Right lobe of liver (tissue), 6 donors: ENCODE data around the gene HPS1. TPM values are rescaled to one million over a fixed set of nuclear protein-coding genes. Genes with fewer than 3 reads are reported as not detected.

Experiments used
- ATAC-seq, 4 donors: fragments of 200-7000 bp; cut with Tn5 transposase; one replicate each; pipeline ENCODE4 v1.9.1; 2020; ENCODE audit warnings: mild to moderate bottlenecking in 4 of 4, moderate library complexity in 4 of 4
- DNase-seq, 3 donors: peaks; one replicate each; pipeline ENCODE4 v3.0.0-alpha.2; 2020
- H3K27ac ChIP-seq, 3 donors: fragments of 200-600 bp; one replicate each; pipeline ENCODE4 v1.8.0; 2022
- H3K27me3 ChIP-seq, 2 donors: fragments of 200-600 bp; one replicate each; pipeline ENCODE4 v1.8.0; 2022
- H3K36me3 ChIP-seq, 4 donors: fragments of 200-600 bp; sonication (generic) in 1 of 4; one replicate each; pipeline versions ENCODE4 v1.5.1 to v1.8.0; 2017 to 2022; ENCODE audit warnings: control low read depth in 1 of 4
- H3K4me1 ChIP-seq, 4 donors: fragments of 200-600 bp; sonication (generic) in 1 of 4; one replicate each; pipeline versions ENCODE4 v1.5.1 to v1.8.0; 2017 to 2022; ENCODE audit warnings: control low read depth in 1 of 4
- H3K4me3 ChIP-seq, 3 donors: fragments of 200-600 bp; one replicate each; pipeline ENCODE4 v1.8.0; 2022
- H3K9me3 ChIP-seq, 4 donors: fragments of 200-600 bp; sonication (generic) in 1 of 4; one replicate each; pipeline versions ENCODE4 v1.5.1 to v1.8.0; 2017 to 2022; ENCODE audit warnings: control low read depth in 1 of 4
- POLR2A ChIP-seq: fragments of 450-650 bp; IDR thresholded peaks from one replicate; pipeline ENCODE4 v1.6.1; 2017; ENCODE audit warnings: antibody characterized with exemption, mild to moderate bottlenecking
- WGBS: methylation state at CpG from one replicate; pipeline ENCODE4 v1.1.6; 2018; ENCODE audit warnings: low coverage, low lambda C conversion rate; ENCODE audit not compliant: insufficient coverage; ENCODE audit errors: missing lambda C conversion rate; 5-methylcytosine and 5-hydroxymethylcytosine counted together
- intact Hi-C, 2 donors: fragments of 100-400 bp; cut with DNase I; formaldehyde crosslinking; loops; one replicate each; pipeline versions ENCODE4 v1.11.2 to v1.14.1; 2022
- total RNA-seq, 6 experiments: library from RNA; depleted of rRNA in 2 of 6; stranded (reverse); fragments of >200 nt in 2 of 6; fragmentation: NEBNext Ultra II Directional in 3 of 6; extraction: Animal tissue kit (Norgen Biotek cat#: 25700) in 3 of 6; gene quantifications; one replicate each; pipeline versions ENCODE4 v1.1.0 to v1.2.4, GENCODE V29; 2016 to 2023
- TF ChIP-seq, protein P1 (sequence below), 4 donors: fragments of 200-600 bp in 3 of 4; fragments of 450-650 bp in 1 of 4; IDR thresholded peaks; one replicate each; pipeline versions ENCODE4 v1.5.1 to v1.8.0; 2016 to 2022; ENCODE audit warnings: antibody characterized with exemption in 4 of 4, mild to moderate bottlenecking in 2 of 4
- donor health status: DM: no; HTN: yes; CAD: no.
- donor health status: DM: no; HTN: no; CAD: no.
- donor health status: DM: no; HTN: no; CAD: no.
- donor health status: DM: no; HTN: yes; CAD: no.
- donor health status: DM: no; HTN: yes; CAD: no.

The HPS1 gene
- total RNA-seq, 6 experiments from 2014 or later, result 18.2 to 44.5 (median 32.0) TPM

DNA sequence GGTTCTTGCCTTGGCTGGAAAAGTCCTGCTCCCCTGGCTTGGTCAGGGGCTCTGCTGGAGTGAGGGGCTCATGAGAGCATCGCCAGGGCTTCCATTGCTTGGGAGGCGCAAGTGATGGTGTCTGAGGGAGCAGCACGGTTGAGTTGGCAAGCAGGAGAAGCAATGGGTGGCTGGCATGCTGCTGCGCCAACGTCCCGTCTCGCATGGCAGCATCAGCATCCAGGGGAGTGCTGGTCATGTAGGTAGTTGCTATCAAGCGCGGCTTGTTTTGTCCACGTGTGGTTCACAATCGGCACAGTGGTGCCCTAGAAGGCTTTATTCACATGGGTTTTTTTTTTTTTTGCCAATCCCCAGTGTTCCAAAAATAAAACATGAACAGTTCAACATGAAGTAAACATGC is 35.6 kb downstream of the HPS1 start:
- no peak for TF ChIP-seq POLR2A
- TF ChIP-seq, protein P1, sequence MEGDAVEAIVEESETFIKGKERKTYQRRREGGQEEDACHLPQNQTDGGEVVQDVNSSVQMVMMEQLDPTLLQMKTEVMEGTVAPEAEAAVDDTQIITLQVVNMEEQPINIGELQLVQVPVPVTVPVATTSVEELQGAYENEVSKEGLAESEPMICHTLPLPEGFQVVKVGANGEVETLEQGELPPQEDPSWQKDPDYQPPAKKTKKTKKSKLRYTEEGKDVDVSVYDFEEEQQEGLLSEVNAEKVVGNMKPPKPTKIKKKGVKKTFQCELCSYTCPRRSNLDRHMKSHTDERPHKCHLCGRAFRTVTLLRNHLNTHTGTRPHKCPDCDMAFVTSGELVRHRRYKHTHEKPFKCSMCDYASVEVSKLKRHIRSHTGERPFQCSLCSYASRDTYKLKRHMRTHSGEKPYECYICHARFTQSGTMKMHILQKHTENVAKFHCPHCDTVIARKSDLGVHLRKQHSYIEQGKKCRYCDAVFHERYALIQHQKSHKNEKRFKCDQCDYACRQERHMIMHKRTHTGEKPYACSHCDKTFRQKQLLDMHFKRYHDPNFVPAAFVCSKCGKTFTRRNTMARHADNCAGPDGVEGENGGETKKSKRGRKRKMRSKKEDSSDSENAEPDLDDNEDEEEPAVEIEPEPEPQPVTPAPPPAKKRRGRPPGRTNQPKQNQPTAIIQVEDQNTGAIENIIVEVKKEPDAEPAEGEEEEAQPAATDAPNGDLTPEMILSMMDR (IDR thresholded peaks at IDR 0.05), result no peak
- no peak overlapping the region for H3K27ac ChIP-seq
- no peak for DNase-seq
- H3K36me3 ChIP-seq, result no peaks in the 10 kb centered on the region
- no peaks in the 10 kb centered on the region for H3K27me3 ChIP-seq
- no peak for ATAC-seq
- H3K4me1 ChIP-seq, result peaks cover 0 to 15% (median 4%) of the 10 kb centered on the region in 4 donors
- intact Hi-C loops, result no loop called here
- no peaks in the 10 kb centered on the region for H3K9me3 ChIP-seq
- 60% methylated on average over 1 of the region's 11 CpGs for WGBS
- H3K4me3 ChIP-seq, result no peak overlapping the region

DNA sequence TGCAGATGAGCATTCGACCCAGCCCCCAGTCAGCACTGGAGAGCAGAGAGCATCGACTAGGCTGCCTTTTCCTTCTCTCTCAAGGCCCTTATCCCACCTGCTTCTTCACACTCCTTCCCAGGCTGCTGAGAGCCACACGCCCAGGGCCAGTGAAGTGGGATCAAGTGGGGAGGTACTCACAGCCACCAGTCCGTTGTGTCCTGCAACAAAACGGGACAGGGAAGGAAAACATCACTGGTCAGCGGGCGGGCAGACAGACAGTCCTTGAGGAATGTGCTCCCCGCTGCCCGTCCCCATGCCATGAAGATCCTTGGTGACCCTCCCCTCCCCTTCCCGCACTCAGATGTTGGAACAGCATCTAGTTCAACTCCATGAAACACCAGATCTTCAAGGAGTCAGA is 36.0 kb downstream of the HPS1 start:
- DNase-seq (no peak), ATAC-seq (no peak)
- no peak overlapping the region for H3K27ac ChIP-seq
- intact Hi-C loops, result no loop called here
- no peaks in the 10 kb centered on the region for H3K27me3 ChIP-seq
- no peak overlapping the region for H3K4me3 ChIP-seq
- H3K9me3 ChIP-seq, result no peaks in the 10 kb centered on the region
- H3K4me1 ChIP-seq, result peaks cover 0 to 13% (median 3%) of the 10 kb centered on the region in 4 donors
- no peak for TF ChIP-seq POLR2A
- TF ChIP-seq, protein P1 (IDR thresholded peaks at IDR 0.05), result no peak
- WGBS, result 90% methylated on average over 2 of the region's 10 CpGs
- H3K36me3 ChIP-seq, result no peaks in the 10 kb centered on the region

DNA sequence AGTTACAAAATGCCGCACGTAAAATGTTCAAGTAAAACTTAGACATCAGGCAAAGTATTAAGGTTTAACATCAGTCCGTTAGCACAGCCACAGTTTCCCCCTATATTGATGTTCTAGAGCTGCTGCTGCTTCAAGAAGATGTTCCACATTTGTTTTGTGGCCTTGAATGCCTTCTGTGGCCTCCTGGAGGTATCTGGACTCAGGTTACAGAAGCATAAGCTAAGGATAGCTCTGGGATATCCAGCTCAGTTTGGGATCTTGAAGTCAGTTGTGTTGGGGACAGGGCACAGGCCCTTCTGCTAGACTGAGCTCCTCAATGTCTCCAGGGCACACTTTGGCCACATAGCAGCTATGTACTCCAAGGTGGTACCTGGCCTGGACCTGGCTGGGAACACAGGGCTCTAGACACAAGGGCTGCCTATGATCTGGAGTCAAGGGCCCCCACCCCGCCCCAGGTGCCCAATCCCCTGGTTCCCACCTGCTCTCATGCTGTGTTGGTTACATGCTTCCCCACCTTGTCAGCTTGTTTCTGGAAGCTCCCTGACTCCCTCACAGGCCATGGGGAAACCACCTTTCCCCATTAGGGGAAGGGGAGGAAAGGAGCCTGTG is 36.5 kb downstream of the HPS1 start:
- H3K36me3 ChIP-seq, result no peaks in the 10 kb centered on the region
- H3K9me3 ChIP-seq, result no peaks in the 10 kb centered on the region
- TF ChIP-seq, protein P1 (IDR thresholded peaks at IDR 0.05), result no peak
- no peak for TF ChIP-seq POLR2A
- WGBS, result 78% methylated on average over 3 of the region's 4 CpGs
- intact Hi-C loops, result no loop called here
- no peak overlapping the region for H3K27ac ChIP-seq
- DNase-seq (no peak), ATAC-seq (no peak)
- H3K4me3 ChIP-seq, result no peak overlapping the region
- H3K27me3 ChIP-seq, result no peaks in the 10 kb centered on the region
- peaks cover 0 to 8% (median under 1%) of the 10 kb centered on the region in 4 donors for H3K4me1 ChIP-seq

DNA sequence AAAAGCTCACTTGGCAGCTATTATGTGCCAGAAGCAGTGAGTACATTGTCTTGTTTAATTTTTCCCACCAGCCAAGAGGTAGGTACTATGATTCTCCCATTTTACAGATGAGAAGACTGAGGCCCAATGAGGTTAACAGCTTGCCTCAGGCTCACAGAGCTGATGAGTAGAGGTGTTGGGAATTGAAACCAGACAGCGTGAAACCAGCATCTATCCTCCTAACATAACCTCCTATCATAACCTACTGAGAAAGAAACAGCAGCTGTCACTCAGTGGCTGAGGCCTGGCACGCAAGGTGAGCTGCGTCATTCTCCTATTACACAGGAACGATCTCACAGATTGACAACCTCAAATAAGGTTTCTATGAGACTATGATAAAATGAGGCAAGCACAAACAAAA is 37.9 kb downstream of the HPS1 start:
- no peak for DNase-seq
- Histone ChIP-seq H3K27me3 (no peaks in the 10 kb centered on the region), H3K36me3 (no peaks in the 10 kb centered on the region), H3K4me3 (no peak overlapping the region), H3K27ac (no peak overlapping the region), H3K9me3 (no peaks in the 10 kb centered on the region), H3K4me1 (no peaks in the 10 kb centered on the region)
- TF ChIP-seq POLR2A, result no peak
- TF ChIP-seq, protein P1 (IDR thresholded peaks at IDR 0.05), result no peak
- WGBS, result 80% methylated on average over 1 of the region's 4 CpGs
- intact Hi-C loops, result no loop called here
- ATAC-seq, result no peak
